HG03558 (cell line): ENCODE data around the gene CRIP2.

Experiments
- ATAC-seq: cut with Tn5 transposase; IDR thresholded peaks from one replicate; pipeline ENCODE4 v1.9.1; 2021; ENCODE audit warnings: moderate number of reproducible peaks; ENCODE audit not compliant: unreplicated experiment; ENCODE audit errors: extremely low read depth

CRIP2 gene

GRCh38 chr14:105475269-105476096 lies 862 bp downstream of the CRIP2 start:
- ATAC-seq, result no peak

DNA sequence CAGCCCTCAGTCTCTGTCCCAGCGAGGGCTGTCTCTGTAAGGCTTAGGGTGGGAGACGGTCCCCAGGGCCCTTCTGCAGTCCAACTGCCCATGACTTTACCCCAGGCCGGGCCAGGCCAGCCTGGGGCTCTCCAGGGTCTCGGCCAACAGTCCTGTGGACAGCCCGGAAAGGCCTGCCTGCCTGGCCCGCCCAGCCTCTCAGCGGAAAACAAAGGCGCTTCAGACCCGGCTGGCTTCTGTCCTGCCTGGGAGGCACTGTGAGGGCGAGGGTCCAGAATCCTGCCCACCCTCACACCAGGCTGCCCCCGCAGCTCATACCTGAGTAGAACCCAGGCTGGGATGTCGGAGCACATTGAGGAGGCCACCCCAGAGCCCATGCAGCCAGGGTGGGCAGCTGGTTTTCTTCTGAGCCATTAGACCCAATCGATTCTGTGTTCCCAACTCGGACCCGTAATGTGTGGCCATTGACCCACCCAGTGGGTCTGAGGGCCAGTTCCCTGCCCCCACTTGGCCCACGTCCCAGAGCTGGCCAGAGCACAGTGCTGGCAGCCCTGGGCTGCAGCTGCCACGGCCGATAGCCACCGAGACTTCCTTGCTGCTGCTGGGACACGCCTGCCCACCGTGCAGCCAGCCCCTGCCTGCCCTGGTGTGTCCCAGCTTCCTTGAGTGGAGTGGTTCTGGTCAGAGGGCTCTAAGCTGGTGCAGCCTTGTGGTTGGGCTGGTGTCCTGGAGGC lies 1.6 kb downstream of the CRIP2 start:
- no peak for ATAC-seq

- ATAC-seq, result no peak
Measured at GRCh38 chr14:105476831-105477659, 2.4 kb downstream of the CRIP2 start.

DNA sequence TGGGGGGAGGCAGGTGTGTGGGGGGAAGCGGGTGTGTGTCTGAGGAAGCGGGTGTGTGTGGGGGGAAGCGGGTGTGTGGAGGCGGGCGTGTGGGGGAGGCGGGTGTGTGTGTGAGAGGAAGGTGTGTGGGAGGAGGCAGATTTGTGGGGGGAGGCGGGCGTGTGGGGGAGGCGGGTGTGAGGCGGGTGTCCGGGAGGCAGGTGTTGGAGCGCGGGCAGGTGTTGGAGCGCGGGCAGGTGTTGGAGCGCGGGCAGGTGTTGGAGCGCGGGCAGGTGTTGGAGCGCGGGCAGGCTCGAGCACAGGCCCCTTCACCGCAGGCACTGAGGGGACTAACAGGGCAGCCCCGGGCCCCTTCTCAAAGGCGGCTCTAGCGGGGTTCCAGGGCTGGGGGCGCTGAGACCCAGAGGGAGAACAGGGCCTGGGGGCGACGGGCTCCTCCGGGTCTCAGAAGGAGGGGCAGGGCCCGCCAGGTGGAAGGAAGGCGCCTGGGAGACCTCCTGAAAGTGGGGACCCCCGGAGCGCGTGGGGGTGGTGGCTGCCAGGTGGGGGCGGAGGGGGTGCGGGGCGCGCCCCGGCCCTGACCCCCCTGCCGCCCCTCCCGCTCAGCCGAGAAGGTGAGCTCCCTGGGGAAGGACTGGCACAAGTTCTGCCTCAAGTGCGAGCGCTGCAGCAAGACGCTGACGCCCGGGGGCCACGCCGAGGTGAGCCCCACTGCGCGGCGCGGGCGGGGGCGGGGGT lies 3.2 kb downstream of the CRIP2 start:
- no peak for ATAC-seq

DNA sequence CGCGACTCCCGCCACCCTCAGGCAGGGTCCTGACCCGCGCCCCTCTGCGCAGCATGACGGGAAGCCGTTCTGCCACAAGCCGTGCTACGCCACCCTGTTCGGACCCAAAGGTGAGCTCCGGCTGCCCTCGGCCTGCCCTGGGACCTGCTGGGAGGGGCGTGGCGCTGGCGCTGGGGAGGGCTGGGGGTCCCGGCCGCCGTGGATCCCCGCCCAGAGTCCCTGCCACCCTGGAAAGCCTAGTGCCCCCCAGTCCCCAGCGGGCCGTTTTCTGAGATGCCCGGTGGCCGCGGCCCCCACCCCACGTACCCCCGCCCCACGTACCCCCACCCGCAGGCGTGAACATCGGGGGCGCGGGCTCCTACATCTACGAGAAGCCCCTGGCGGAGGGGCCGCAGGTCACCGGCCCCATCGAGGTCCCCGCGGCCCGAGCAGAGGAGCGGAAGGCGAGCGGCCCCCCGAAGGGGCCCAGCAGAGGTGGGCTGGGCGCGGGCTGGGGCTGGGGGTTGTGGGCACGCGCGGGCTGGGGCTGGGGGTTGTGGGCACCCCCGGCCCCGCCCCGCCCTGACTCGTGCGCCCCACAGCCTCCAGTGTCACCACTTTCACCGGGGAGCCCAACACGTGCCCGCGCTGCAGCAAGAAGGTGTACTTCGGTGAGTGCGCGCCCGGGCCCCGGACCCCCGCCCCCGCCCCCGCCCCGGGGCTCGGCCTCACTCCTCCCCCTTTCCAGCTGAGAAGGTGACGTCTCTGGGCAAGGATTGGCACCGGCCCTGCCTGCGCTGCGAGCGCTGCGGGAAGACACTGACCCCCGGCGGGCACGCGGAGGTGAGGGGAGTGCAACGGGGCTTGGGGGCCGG lies 4.0 kb downstream of the CRIP2 start:
- ATAC-seq, result no peak

DNA sequence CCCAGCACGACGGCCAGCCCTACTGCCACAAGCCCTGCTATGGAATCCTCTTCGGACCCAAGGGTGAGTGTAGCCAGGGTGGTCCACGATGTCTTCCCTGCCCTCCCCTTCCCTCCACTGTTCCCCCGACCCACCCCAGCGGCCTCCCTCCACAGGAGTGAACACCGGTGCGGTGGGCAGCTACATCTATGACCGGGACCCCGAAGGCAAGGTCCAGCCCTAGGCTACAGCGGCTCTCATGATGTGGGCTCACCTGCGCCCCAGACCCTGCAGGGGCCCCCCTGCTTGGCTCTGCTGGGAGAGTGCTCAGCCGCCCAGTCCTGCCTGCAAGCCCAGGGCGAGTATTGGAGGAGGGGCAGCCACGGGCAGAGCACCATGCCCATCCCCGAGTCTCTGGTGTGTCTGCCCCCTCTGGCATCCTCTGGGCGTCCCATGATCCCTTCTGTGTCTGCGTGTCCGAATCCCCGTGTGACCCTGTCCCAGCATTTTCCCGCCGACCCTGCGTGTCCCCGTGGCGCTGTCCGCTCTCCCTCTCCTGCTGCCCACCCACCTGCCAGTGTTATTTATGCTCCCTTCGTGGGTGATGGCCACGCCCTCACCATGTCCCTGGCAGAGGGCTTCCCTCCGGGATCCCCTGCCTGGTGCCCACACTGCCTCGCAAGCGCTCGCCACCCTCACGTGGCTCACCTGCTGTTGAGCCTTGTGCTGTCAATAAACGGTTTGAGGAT lies 5.0 kb downstream of the CRIP2 start:
- no peak for ATAC-seq

DNA sequence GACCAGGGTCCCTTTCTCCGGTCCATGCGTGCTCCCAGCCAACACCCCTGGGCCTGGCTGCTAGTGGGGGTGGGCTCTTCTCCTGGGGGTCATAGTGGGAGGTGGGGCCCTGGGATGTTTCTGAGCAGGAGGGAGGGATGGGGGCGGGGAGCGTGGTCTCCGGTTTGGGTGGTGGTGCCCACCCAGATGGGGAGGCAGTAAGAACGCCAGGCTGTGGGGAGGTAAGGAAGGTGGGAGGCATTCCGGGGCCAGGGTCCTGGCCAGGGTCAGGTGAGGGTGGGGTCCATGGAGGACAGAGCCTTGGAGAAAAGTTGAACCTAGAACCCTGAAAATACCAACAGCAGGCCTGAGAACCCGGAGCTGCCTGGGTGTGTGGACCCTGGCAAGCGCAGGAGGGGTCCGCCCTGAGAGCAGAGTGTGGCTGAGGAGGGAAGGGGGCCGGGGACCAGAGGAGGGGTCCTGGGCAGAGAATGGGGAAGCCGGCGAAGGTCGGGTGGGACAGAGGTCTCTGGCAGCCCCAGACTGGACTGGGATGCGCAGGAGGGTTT lies 5.7 kb downstream of the CRIP2 start:
- no peak for ATAC-seq

- ATAC-seq, result peak; percentile 35
Measured at GRCh38 chr14:105480807-105481801, 6.5 kb downstream of the CRIP2 start.

DNA sequence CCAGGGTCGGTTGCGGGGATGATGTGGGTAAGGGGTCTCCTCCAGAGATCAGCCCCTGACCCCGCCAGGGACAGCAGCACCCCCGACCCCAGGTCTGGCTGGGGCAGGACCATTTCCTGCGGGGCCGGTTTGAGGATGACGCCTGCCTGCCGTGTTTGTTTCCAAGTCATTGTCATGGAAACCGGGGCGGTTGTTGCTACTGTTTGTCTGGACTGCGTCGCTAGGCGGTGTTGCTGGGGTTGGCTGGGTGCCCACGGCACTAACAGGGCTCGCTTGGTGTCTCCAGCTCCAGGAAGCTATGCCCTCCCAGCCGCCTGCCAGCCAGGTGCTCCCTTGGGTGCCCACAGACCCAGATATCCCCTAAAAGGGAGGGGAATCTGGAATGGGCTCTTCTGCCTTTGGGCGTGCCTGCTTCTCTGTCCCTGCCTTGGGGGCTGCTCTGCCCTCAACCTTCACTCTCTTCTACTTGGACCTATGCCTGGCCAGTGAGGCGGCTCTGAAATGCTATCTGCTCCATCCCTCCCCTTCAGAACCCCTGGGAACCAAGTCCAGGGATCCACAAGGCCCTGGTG lies 7.4 kb downstream of the CRIP2 start:
- ATAC-seq, result no peak

DNA sequence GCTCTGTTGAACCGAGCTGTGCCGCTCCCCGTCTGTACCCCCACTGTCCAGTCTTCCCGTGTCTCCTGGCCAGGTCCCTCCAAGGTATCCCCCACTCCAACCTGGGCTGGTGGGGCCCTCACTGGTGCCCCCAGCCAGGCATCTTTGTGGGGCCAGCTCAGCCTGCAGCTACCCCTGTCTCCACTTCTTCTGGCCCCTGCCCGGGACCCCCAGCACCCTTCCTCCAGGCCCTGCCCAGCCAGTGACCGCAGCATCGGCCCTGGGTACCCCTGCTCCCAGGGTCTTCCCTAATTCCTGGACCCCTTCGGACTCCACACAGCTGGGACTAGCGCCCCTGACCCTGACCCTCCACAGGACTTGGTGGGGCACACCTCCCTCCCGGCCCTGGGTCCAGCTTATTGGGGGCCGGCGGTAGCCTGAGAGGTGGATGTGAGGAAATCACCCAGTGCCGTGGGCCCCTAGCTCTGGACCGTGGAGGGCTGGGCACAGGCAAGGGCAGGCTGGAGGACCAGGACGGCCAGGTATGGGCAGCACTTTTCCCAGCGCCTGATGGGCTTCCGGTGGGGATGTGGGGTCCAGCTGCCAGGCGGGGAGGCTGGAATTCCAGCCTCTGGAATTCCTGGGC lies 8.0 kb downstream of the CRIP2 start:
- ATAC-seq, result no peak

GRCh38 chr14:105483300-105484068 lies 8.9 kb downstream of the CRIP2 start:
- ATAC-seq, result no peak

DNA sequence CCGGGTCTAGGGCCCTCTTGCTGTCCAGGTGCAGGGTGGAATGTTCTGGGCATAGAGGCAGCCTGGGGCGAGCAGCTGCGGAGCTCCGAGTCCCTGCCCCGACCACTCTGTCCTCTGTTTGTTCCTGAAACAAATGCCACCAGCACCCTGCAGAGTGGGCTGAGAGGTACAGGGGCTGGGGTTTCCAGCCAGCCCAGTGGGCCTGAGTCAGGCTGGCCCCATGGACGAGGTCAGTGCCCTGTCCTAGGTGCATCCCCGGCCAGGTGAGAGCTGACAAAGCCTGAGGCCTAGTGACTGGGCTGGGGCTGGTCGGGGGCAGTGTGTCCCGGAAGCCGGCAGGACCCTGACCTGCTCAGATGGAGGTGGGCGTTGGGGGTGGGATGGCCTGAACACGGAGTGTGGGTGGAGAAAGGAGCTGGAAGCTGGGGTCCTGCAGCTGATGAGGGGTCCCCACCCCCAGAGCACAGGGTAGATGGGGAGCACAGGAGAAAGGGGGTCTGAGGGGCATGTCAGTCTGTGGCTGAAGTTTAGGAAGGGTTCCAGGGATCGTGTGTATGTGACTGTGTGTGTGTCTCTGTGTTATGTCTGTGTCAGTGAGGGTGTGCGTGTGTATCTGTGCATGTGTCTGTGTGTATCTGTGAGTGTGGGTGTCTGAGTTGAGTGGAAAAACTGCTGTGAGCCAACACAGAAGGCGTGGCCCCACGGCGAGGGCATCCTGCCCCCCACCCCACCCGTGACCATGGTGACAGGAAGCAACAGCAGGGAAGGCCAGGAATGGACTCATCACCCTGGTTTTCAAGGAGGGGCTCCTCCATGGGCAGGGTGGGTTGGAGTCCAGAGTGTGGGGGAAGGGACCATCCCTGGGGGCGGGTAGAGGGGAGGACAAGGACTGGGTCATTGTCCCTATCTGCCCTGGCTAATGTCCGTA lies 9.7 kb downstream of the CRIP2 start:
- ATAC-seq, result no peak

DNA sequence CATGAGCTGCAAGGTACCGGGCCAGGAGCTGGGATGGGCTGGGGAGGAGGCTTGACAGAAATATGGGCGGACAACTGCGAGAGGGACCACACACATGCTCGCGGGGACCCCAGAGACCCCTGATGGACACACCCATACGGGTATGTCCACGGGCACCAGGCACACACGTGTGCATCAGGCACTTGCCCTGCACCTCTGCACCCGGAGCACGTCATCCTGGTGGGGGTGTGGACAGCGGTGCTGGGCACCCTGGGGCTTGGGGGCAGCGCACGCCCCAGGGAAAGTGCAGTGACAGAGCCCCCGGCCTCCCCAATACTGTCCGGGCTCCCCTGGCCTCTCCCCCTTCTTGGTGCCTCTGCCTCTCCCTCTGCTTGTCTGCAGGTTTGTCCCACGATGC lies 10.4 kb downstream of the CRIP2 start:
- no peak for ATAC-seq

DNA sequence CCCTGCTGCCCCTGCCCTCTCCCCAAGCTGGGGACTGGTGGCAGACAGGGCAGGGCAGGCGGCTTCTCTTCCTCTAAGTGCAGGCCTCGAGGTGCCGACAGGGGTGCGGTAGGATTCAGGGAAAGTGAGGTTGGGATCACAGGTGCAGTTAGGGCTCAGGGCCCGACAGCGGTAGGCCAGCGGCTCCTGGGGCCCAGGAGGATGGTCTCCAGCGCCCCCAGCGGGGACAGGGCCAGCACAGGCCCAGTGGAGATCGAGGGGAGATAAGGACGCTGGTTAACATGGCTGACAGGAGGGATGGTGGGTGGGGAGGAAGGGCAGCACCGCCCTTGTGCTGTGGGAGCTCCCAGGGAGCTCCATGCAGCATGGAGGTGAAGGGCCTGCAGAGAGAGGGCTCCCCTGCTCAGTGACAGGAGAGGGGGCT lies 11.1 kb downstream of the CRIP2 start:
- ATAC-seq, result no peak
